Stimulated activated memory B cell treated with anti-CD40 and anti-IgM and Interleukin-4, amounts not matched to agents 10 μg/mL and 1 μg/mL and 100 μg/mL, for 72 hours (primary cell): ENCODE results near the gene CTBP2.
"Not testable (repeated sequence)": the region's sequence is repeated elsewhere in the genome, so short reads cannot be mapped to it uniquely, and the experiment has no call there.

Experiments
- ATAC-seq: fragments of 150-1000 bp; cut with Tn5 transposase; 2 replicates; pipeline ENCODE4 v1.10.0; 2021
- H3K27ac Mint-ChIP-seq: one replicate; pipeline ENCODE4 v1.8.0; 2022; ENCODE audit warnings: mild to moderate bottlenecking, mixed read lengths
- H3K27me3 Mint-ChIP-seq: one replicate; pipeline ENCODE4 v1.8.0; 2022; ENCODE audit warnings: mixed read lengths
- H3K36me3 Mint-ChIP-seq: one replicate; pipeline ENCODE4 v1.8.0; 2022; ENCODE audit warnings: mixed read lengths
- H3K4me1 Mint-ChIP-seq: one replicate; pipeline ENCODE4 v1.8.0; 2022; ENCODE audit warnings: mixed read lengths
- H3K4me3 Mint-ChIP-seq: one replicate; pipeline ENCODE4 v1.8.0; 2022; ENCODE audit warnings: mild to moderate bottlenecking, moderate library complexity, mixed read lengths
- H3K9me3 Mint-ChIP-seq: one replicate; pipeline ENCODE4 v1.8.0; 2022; ENCODE audit warnings: mixed read lengths

The CTBP2 gene

GRCh38 chr10:125192005-125192404 lies 31.6 kb upstream of the CTBP2 start:
- no peak overlapping the region for H3K27ac Mint-ChIP-seq
- no peaks in the 10 kb centered on the region for H3K9me3 Mint-ChIP-seq

GRCh38 chr10:125190946-125191345 lies 30.6 kb upstream of the CTBP2 start:
- H3K4me3 Mint-ChIP-seq, result no peak overlapping the region
- H3K4me1 Mint-ChIP-seq, result no peaks in the 10 kb centered on the region
- H3K36me3 Mint-ChIP-seq, result no peaks in the 10 kb centered on the region

More at GRCh38 chr10:125192005-125192404, 31.6 kb upstream of the CTBP2 start:
- peaks cover 21% of the 10 kb centered on the region for H3K27me3 Mint-ChIP-seq
- H3K36me3 Mint-ChIP-seq, result no peaks in the 10 kb centered on the region
- ATAC-seq, result no peak
- H3K4me3 Mint-ChIP-seq, result no peak overlapping the region
- no peaks in the 10 kb centered on the region for H3K4me1 Mint-ChIP-seq

GRCh38 chr10:125190414-125190813 lies 30.1 kb upstream of the CTBP2 start:
- H3K4me1 Mint-ChIP-seq, result no peaks in the 10 kb centered on the region
- H3K4me3 Mint-ChIP-seq, result no peak overlapping the region
- H3K27me3 Mint-ChIP-seq, result peaks cover 33% of the 10 kb centered on the region
- no peak for ATAC-seq
- no peaks in the 10 kb centered on the region for H3K9me3 Mint-ChIP-seq
- no peaks in the 10 kb centered on the region for H3K36me3 Mint-ChIP-seq
- no peak overlapping the region for H3K27ac Mint-ChIP-seq

More at GRCh38 chr10:125190946-125191345, 30.6 kb upstream of the CTBP2 start:
- Mint-ChIP-seq H3K27ac (no peak overlapping the region), H3K27me3 (peaks cover 27% of the 10 kb centered on the region), H3K9me3 (no peaks in the 10 kb centered on the region)
- no peak for ATAC-seq

GRCh38 chr10:125189162-125189561 lies 28.8 kb upstream of the CTBP2 start:
- ATAC-seq, result no peak
- Mint-ChIP-seq H3K27me3 (peaks cover 38% of the 10 kb centered on the region), H3K9me3 (no peaks in the 10 kb centered on the region), H3K27ac (no peak overlapping the region), H3K4me3 (no peak overlapping the region), H3K36me3 (no peaks in the 10 kb centered on the region), H3K4me1 (no peaks in the 10 kb centered on the region)

- no peaks in the 10 kb centered on the region for H3K36me3 Mint-ChIP-seq
- H3K27ac Mint-ChIP-seq, result no peak overlapping the region
- no peak overlapping the region for H3K4me3 Mint-ChIP-seq
- no peak for ATAC-seq
- peaks cover 9% of the 10 kb centered on the region for H3K9me3 Mint-ChIP-seq
- peaks cover 50% of the 10 kb centered on the region for H3K27me3 Mint-ChIP-seq
- no peaks in the 10 kb centered on the region for H3K4me1 Mint-ChIP-seq
Measured at GRCh38 chr10:125187238-125188194, 27.2 kb upstream of the CTBP2 start.

GRCh38 chr10:125186431-125187170 lies 26.2 kb upstream of the CTBP2 start:
- peaks cover 12% of the 10 kb centered on the region for H3K9me3 Mint-ChIP-seq
- no peaks in the 10 kb centered on the region for H3K36me3 Mint-ChIP-seq
- no peak for ATAC-seq
- no peak overlapping the region for H3K27ac Mint-ChIP-seq
- no peaks in the 10 kb centered on the region for H3K4me1 Mint-ChIP-seq
- no peak overlapping the region for H3K4me3 Mint-ChIP-seq
- peaks cover 50% of the 10 kb centered on the region for H3K27me3 Mint-ChIP-seq

GRCh38 chr10:125179107-125179506 lies 18.7 kb upstream of the CTBP2 start:
- not testable (repeated sequence) for H3K27ac Mint-ChIP-seq, H3K4me1 Mint-ChIP-seq, ATAC-seq, H3K4me3 Mint-ChIP-seq, H3K36me3 Mint-ChIP-seq
- peaks cover 15% of the 10 kb centered on the region for H3K9me3 Mint-ChIP-seq
- H3K27me3 Mint-ChIP-seq, result peaks cover 20% of the 10 kb centered on the region

GRCh38 chr10:125177641-125178640 lies 17.6 kb upstream of the CTBP2 start:
- Mint-ChIP-seq H3K27ac (no peak overlapping the region), H3K36me3 (no peaks in the 10 kb centered on the region), H3K4me1 (no peaks in the 10 kb centered on the region), H3K9me3 (peaks cover 10% of the 10 kb centered on the region), H3K27me3 (peaks cover 12% of the 10 kb centered on the region), H3K4me3 (no peak overlapping the region)
- ATAC-seq, result no peak

- Mint-ChIP-seq H3K27ac (no peak overlapping the region), H3K36me3 (no peaks in the 10 kb centered on the region)
- no peak for ATAC-seq
Measured at GRCh38 chr10:125175807-125176206, 15.4 kb upstream of the CTBP2 start.

GRCh38 chr10:125174360-125174759 lies 14.0 kb upstream of the CTBP2 start:
- ATAC-seq, result no peak
- no peaks in the 10 kb centered on the region for H3K9me3 Mint-ChIP-seq
- H3K36me3 Mint-ChIP-seq, result no peaks in the 10 kb centered on the region
- H3K27ac Mint-ChIP-seq, result no peak overlapping the region
- H3K4me1 Mint-ChIP-seq, result no peaks in the 10 kb centered on the region
- no peak overlapping the region for H3K4me3 Mint-ChIP-seq
- peaks cover 25% of the 10 kb centered on the region for H3K27me3 Mint-ChIP-seq

More at GRCh38 chr10:125175807-125176206, 15.4 kb upstream of the CTBP2 start:
- Mint-ChIP-seq H3K4me1 (no peaks in the 10 kb centered on the region), H3K27me3 (peaks cover 12% of the 10 kb centered on the region), H3K9me3 (peaks cover 3% of the 10 kb centered on the region), H3K4me3 (no peak overlapping the region)

GRCh38 chr10:125172694-125173093 lies 12.3 kb upstream of the CTBP2 start:
- H3K27ac Mint-ChIP-seq, result no peak overlapping the region
- no peak overlapping the region for H3K4me3 Mint-ChIP-seq
- H3K4me1 Mint-ChIP-seq, result no peaks in the 10 kb centered on the region
- no peaks in the 10 kb centered on the region for H3K36me3 Mint-ChIP-seq
- peaks cover 25% of the 10 kb centered on the region for H3K27me3 Mint-ChIP-seq
- H3K9me3 Mint-ChIP-seq, result no peaks in the 10 kb centered on the region
- ATAC-seq, result no peak

GRCh38 chr10:125171402-125172306 lies 11.3 kb upstream of the CTBP2 start:
- Mint-ChIP-seq H3K4me3 (no peak overlapping the region), H3K9me3 (no peaks in the 10 kb centered on the region), H3K27me3 (peaks cover 25% of the 10 kb centered on the region), H3K27ac (no peak overlapping the region), H3K36me3 (no peaks in the 10 kb centered on the region), H3K4me1 (no peaks in the 10 kb centered on the region)
- no peak for ATAC-seq

GRCh38 chr10:125169915-125170314 lies 9.6 kb upstream of the CTBP2 start:
- no peaks in the 10 kb centered on the region for H3K4me1 Mint-ChIP-seq
- H3K27ac Mint-ChIP-seq, result no peak overlapping the region
- H3K27me3 Mint-ChIP-seq, result peaks cover 25% of the 10 kb centered on the region
- H3K4me3 Mint-ChIP-seq, result no peak overlapping the region
- ATAC-seq, result no peak
- no peaks in the 10 kb centered on the region for H3K9me3 Mint-ChIP-seq
- H3K36me3 Mint-ChIP-seq, result no peaks in the 10 kb centered on the region

- no peak overlapping the region for H3K27ac Mint-ChIP-seq
Measured at GRCh38 chr10:125169279-125169678, 8.9 kb upstream of the CTBP2 start.

More at GRCh38 chr10:125169279-125169678, 8.9 kb upstream of the CTBP2 start:
- ATAC-seq, result no peak
- Mint-ChIP-seq H3K9me3 (no peaks in the 10 kb centered on the region), H3K4me3 (no peak overlapping the region), H3K27me3 (peaks cover 24% of the 10 kb centered on the region), H3K4me1 (no peaks in the 10 kb centered on the region), H3K36me3 (no peaks in the 10 kb centered on the region)
